OCI-LY7 (cell line): ENCODE measurements around the gene PLEKHH3. TPM values are rescaled to one million over a fixed set of nuclear protein-coding genes. Genes with fewer than 3 reads are reported as not detected.
A peak's percentile ranks its signal among the peaks of the same experiment; 100 is the strongest.

Experiments used
- BruUV-seq: library from RNA; stranded (reverse); fragments of 400-500 nt; replicated peaks from 2 replicates; lab custom pipeline; 2021; lab: Mats Ljungman, UMichigan
- CTCF ChIA-PET: fragments of 300-600 bp; sonication (Branson Sonifier 250); formaldehyde crosslinking; loops from one replicate; lab custom pipeline; 2022; ENCODE audit warnings: antibody characterized with exemption; ENCODE audit not compliant: unreplicated experiment; lab: Charles Lee
- POLR2A ChIA-PET: fragments of 300-600 bp; sonication (Branson Sonifier 250); formaldehyde crosslinking; loops from one replicate; lab custom pipeline; 2022; ENCODE audit warnings: antibody characterized with exemption; lab: Charles Lee
- DNase-seq: peaks from one replicate; pipeline ENCODE4 v3.0.0-alpha.2; 2015; ENCODE audit warnings: low spot score
- H2AFZ ChIP-seq: fragments of 200-600 bp; sonication (generic), shearing (Covaris generic); 2 replicates; pipeline ENCODE4 v1.6.1; 2014; ENCODE audit warnings: mild to moderate bottlenecking, antibody characterized with exemption, low read length, moderate library complexity
- H3K27ac ChIP-seq: fragments of 200-600 bp; sonication (generic); 2 replicates; pipeline ENCODE4 v1.5.1; 2014; ENCODE audit warnings: mixed run types, low read depth, mild to moderate bottlenecking, moderate library complexity, low read length, inconsistent platforms; ENCODE audit not compliant: poor library complexity, severe bottlenecking
- H3K36me3 ChIP-seq: fragments of 200-600 bp; sonication (generic); 2 replicates; pipeline ENCODE4 v1.6.1; 2014; ENCODE audit warnings: mild to moderate bottlenecking, antibody characterized with exemption, low read length, moderate library complexity, mixed read lengths; ENCODE audit not compliant: insufficient read depth
- H3K4me1 ChIP-seq: fragments of 200-600 bp; sonication (generic); 2 replicates; pipeline ENCODE4 v1.5.1; 2014; ENCODE audit warnings: mild to moderate bottlenecking, low read length; ENCODE audit not compliant: insufficient read depth, poor library complexity, severe bottlenecking
- H3K4me2 ChIP-seq: fragments of 200-600 bp; sonication (generic); 2 replicates; pipeline ENCODE4 v1.6.1; 2014; ENCODE audit warnings: mild to moderate bottlenecking, low read length
- H3K4me3 ChIP-seq: fragments of 200-600 bp; sonication (generic); 2 replicates; pipeline ENCODE4 v1.5.1; 2014; ENCODE audit warnings: mild to moderate bottlenecking, low read depth, low read length; ENCODE audit not compliant: poor library complexity, severe bottlenecking
- H3K79me2 ChIP-seq: fragments of 200-600 bp; sonication (generic); 2 replicates; pipeline ENCODE4 v1.6.1; 2016; ENCODE audit warnings: low read depth, mild to moderate bottlenecking, low read length, moderate library complexity, mixed read lengths; ENCODE audit not compliant: insufficient read depth
- H3K9me2 ChIP-seq: fragments of 200-600 bp; sonication (generic); 2 replicates; pipeline ENCODE4 v1.6.1; 2016; ENCODE audit warnings: mild to moderate bottlenecking, low read length, mixed read lengths; ENCODE audit not compliant: insufficient read depth
- H3K9me3 ChIP-seq: fragments of 200-600 bp; sonication (generic); 2 replicates; pipeline ENCODE4 v1.6.1; 2014; ENCODE audit warnings: mild to moderate bottlenecking, mixed run types, low read length, mixed read lengths
- H4K20me1 ChIP-seq: fragments of 200-600 bp; sonication (generic); 2 replicates; pipeline ENCODE4 v1.6.1; 2014; ENCODE audit warnings: mild to moderate bottlenecking, antibody characterized with exemption, low read length, moderate library complexity, mixed read lengths; ENCODE audit not compliant: insufficient read depth
- EZH2phosphoT487 ChIP-seq: fragments of 200-600 bp; sonication (generic); IDR thresholded peaks from 2 replicates; pipeline ENCODE4 v1.6.1; 2018; ENCODE audit warnings: low read depth, borderline replicate concordance, mild to moderate bottlenecking, mixed run types, antibody characterized with exemption, low read length, moderate library complexity, mixed read lengths
- intact Hi-C: fragments of 100-400 bp; cut with micrococcal nuclease; formaldehyde crosslinking; loops from one replicate; pipeline ENCODE4 v1.10.0; 2022; ENCODE audit not compliant: unreplicated experiment
- total RNA-seq, 2 experiments: library from RNA; depleted of rRNA in 1 of 2; stranded (reverse); fragments of >200 nt in 1 of 2; shearing (Covaris generic) in 1 of 2; gene quantifications; 2 replicates each; pipeline ENCODE4 v1.2.3, GENCODE V29; 2014 to 2022
- TF ChIP-seq, protein P1 (sequence below): fragments of 200-600 bp; sonication (generic); conservative IDR thresholded peaks from 2 replicates; pipeline ENCODE4 v1.5.1; 2014; ENCODE audit warnings: mild to moderate bottlenecking, antibody characterized with exemption, low read length, moderate library complexity, mixed read lengths

Gene PLEKHH3
- total RNA-seq, 2 experiments from 2014 or later: 24.4 to 47.5 TPM

- POLR2A ChIA-PET: interaction anchor here (1.0 to 1.4 kb wide), 2 partner anchors 9 to 19 kb away, joined by 3 read pairs; no protein-coding TSS in a partner anchor
- CTCF ChIA-PET: interaction anchor here (1.1 kb wide), 1 partner anchor 55 kb away, joined by 4 read pairs; no protein-coding TSS in a partner anchor
- Histone ChIP-seq H4K20me1 (no peaks in the 10 kb centered on the region), H3K4me1 (peaks cover 11% of the 10 kb centered on the region), H3K9me2 (no peaks in the 10 kb centered on the region), H3K36me3 (peaks cover 94% of the 10 kb centered on the region), H3K27ac (no peak overlapping the region), H3K4me2 (no peak overlapping the region), H3K9me3 (no peaks in the 10 kb centered on the region), H2AFZ (no peak overlapping the region), H3K79me2 (no peaks in the 10 kb centered on the region), H3K4me3 (no peak overlapping the region)
- intact Hi-C loops: no loop called here
- BruUV-seq: no TSS peak
- no peak for TF ChIP-seq EZH2phosphoT487
- TF ChIP-seq, protein P1, sequence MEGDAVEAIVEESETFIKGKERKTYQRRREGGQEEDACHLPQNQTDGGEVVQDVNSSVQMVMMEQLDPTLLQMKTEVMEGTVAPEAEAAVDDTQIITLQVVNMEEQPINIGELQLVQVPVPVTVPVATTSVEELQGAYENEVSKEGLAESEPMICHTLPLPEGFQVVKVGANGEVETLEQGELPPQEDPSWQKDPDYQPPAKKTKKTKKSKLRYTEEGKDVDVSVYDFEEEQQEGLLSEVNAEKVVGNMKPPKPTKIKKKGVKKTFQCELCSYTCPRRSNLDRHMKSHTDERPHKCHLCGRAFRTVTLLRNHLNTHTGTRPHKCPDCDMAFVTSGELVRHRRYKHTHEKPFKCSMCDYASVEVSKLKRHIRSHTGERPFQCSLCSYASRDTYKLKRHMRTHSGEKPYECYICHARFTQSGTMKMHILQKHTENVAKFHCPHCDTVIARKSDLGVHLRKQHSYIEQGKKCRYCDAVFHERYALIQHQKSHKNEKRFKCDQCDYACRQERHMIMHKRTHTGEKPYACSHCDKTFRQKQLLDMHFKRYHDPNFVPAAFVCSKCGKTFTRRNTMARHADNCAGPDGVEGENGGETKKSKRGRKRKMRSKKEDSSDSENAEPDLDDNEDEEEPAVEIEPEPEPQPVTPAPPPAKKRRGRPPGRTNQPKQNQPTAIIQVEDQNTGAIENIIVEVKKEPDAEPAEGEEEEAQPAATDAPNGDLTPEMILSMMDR: no peak
- no peak for DNase-seq
Measured at GRCh38 chr17:42708588-42708987, 31.8 kb upstream of the PLEKHH3 start.

- Histone ChIP-seq H3K4me1 (peaks cover 14% of the 10 kb centered on the region), H3K27ac (no peak overlapping the region), H3K9me2 (no peaks in the 10 kb centered on the region), H3K9me3 (no peaks in the 10 kb centered on the region), H2AFZ (no peak overlapping the region), H4K20me1 (no peaks in the 10 kb centered on the region), H3K36me3 (peaks cover 92% of the 10 kb centered on the region), H3K4me3 (no peak overlapping the region), H3K79me2 (no peaks in the 10 kb centered on the region), H3K4me2 (no peak overlapping the region)
- no peak for DNase-seq
- ChIA-PET CTCF (no interaction called here), POLR2A (interaction anchor here (0.6 to 1.0 kb wide), 2 partner anchors 42 to 46 kb away, joined by 3 read pairs; no protein-coding TSS in a partner anchor)
- TF ChIP-seq, protein P1: no peak
- TF ChIP-seq EZH2phosphoT487: no peak
- BruUV-seq: no TSS peak
- intact Hi-C loops: no loop called here
Measured at GRCh38 chr17:42706732-42707131, 29.9 kb upstream of the PLEKHH3 start.

GRCh38 chr17:42704837-42705494, 28.2 kb upstream of the PLEKHH3 start:
- CTCF ChIA-PET: no interaction called here
- Histone ChIP-seq H3K27ac (peak overlapping the region; percentile 50), H3K36me3 (peaks cover 75% of the 10 kb centered on the region), H3K4me3 (no peak overlapping the region), H4K20me1 (no peaks in the 10 kb centered on the region), H3K4me1 (peaks cover 14% of the 10 kb centered on the region), H3K4me2 (peak overlapping the region; percentile 30; the same call in 1 of the 2 replicates), H3K79me2 (no peaks in the 10 kb centered on the region), H2AFZ (no peak overlapping the region), H3K9me2 (no peaks in the 10 kb centered on the region), H3K9me3 (no peaks in the 10 kb centered on the region)
- peak; percentile 43 for DNase-seq
- POLR2A ChIA-PET: interaction anchor here (0.5 to 0.7 kb wide), 2 partner anchors 134 to 278 kb away, joined by 3 to 5 read pairs; no protein-coding TSS in a partner anchor
- intact Hi-C loops: loop anchor here (1.0 kb wide), 1 partner anchor 127 kb away; no protein-coding TSS in a partner anchor
- BruUV-seq: no TSS peak
- TF ChIP-seq, protein P1: no peak
- TF ChIP-seq EZH2phosphoT487: no peak
